HL-60 (cell line): ENCODE results near the gene CENPN.
A peak's percentile ranks its signal among the peaks of the same experiment; 100 is the strongest.

Experiments used
- DNase-seq, 2 experiments: peaks; one replicate each; pipeline ENCODE4 v3.0.0-alpha.2; 2010 to 2020; ENCODE audit warnings: low read depth in 1 of 2, low spot score in 1 of 2
- H3K27ac ChIP-seq: fragments of 250-450 bp; sonication (Bioruptor Pico); replicated peaks from 2 replicates; pipeline ENCODE4 v1.5.1; 2020; ENCODE audit warnings: mild to moderate bottlenecking, moderate library complexity
- H3K27me3 ChIP-seq: fragments of 250-450 bp; sonication (Bioruptor Pico); 2 replicates; pipeline ENCODE4 v1.5.1; 2021; ENCODE audit warnings: mild to moderate bottlenecking, moderate library complexity; ENCODE audit not compliant: insufficient read depth, poor library complexity, severe bottlenecking
- H3K4me3 ChIP-seq: replicated peaks from 2 replicates; pipeline ENCODE4 v1.5.1; 2011; ENCODE audit warnings: mild to moderate bottlenecking, control low read depth, low read length; ENCODE audit not compliant: insufficient read depth
- GABPA ChIP-seq: IDR thresholded peaks from 2 replicates; pipeline ENCODE4 v1.6.1; 2012; ENCODE audit warnings: low read depth
- POLR2AphosphoS5 ChIP-seq: IDR thresholded peaks from 2 replicates; pipeline ENCODE4 v1.6.1; 2012; ENCODE audit warnings: low read depth
- SPI1 ChIP-seq: IDR thresholded peaks from 2 replicates; pipeline ENCODE4 v1.6.1; 2012; ENCODE audit warnings: low read depth, mild to moderate bottlenecking, borderline replicate concordance
- TF ChIP-seq, protein P1 (sequence below): IDR thresholded peaks from one replicate; pipeline ENCODE4 v1.5.1; 2011; ENCODE audit warnings: low read length, control low read depth, inconsistent platforms; ENCODE audit not compliant: insufficient read depth
- TF ChIP-seq, protein P2 (sequence below): IDR thresholded peaks from 2 replicates; pipeline ENCODE4 v1.6.1; 2012; ENCODE audit warnings: low read depth; ENCODE audit not compliant: insufficient replicate concordance

CENPN gene

DNA sequence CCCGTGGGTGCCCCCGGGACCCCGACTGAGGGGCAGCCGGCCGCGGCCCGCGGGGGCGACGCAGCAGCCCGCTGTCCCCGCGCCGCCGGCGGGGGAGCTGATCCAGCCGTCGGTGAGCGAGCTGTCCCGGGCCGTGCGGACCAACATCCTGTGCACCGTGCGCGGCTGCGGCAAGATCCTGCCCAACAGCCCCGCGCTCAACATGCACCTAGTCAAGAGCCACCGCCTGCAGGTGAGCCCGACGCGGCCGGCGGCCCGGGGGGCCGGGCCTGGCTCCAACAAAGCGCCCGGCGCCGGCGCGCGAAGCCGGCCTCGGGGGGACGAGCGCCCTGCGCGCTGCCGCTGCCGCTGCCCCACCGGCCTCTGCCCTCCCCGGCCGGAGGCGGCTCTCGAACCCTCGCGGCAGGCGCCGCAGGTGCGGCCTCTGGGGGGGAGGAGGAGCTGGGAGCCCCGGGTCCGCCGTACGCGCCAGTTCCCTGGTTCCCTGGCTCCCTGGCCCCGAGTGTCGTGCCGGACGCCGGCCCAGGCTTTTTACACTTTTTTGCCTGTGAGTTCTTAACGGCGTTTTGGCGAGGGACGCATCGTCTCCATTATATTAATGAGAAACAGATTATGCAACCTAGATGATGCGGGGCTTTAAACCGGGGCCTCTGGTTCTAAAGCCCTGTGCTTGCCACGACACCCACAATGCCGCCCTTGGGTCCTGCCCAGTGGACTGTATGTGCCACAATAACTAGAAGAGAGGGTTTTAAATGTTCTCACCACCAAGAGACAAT lies 29.1 kb downstream of the CENPN start:
- Histone ChIP-seq H3K27me3 (no peaks in the 10 kb centered on the region), H3K27ac (peak overlapping the region; percentile 45), H3K4me3 (peak overlapping the region; percentile 76)
- TF ChIP-seq POLR2AphosphoS5 (no peak), GABPA (no peak), SPI1 (no peak)
- TF ChIP-seq, protein P1, sequence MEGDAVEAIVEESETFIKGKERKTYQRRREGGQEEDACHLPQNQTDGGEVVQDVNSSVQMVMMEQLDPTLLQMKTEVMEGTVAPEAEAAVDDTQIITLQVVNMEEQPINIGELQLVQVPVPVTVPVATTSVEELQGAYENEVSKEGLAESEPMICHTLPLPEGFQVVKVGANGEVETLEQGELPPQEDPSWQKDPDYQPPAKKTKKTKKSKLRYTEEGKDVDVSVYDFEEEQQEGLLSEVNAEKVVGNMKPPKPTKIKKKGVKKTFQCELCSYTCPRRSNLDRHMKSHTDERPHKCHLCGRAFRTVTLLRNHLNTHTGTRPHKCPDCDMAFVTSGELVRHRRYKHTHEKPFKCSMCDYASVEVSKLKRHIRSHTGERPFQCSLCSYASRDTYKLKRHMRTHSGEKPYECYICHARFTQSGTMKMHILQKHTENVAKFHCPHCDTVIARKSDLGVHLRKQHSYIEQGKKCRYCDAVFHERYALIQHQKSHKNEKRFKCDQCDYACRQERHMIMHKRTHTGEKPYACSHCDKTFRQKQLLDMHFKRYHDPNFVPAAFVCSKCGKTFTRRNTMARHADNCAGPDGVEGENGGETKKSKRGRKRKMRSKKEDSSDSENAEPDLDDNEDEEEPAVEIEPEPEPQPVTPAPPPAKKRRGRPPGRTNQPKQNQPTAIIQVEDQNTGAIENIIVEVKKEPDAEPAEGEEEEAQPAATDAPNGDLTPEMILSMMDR, result no peak
- TF ChIP-seq, protein P2, sequence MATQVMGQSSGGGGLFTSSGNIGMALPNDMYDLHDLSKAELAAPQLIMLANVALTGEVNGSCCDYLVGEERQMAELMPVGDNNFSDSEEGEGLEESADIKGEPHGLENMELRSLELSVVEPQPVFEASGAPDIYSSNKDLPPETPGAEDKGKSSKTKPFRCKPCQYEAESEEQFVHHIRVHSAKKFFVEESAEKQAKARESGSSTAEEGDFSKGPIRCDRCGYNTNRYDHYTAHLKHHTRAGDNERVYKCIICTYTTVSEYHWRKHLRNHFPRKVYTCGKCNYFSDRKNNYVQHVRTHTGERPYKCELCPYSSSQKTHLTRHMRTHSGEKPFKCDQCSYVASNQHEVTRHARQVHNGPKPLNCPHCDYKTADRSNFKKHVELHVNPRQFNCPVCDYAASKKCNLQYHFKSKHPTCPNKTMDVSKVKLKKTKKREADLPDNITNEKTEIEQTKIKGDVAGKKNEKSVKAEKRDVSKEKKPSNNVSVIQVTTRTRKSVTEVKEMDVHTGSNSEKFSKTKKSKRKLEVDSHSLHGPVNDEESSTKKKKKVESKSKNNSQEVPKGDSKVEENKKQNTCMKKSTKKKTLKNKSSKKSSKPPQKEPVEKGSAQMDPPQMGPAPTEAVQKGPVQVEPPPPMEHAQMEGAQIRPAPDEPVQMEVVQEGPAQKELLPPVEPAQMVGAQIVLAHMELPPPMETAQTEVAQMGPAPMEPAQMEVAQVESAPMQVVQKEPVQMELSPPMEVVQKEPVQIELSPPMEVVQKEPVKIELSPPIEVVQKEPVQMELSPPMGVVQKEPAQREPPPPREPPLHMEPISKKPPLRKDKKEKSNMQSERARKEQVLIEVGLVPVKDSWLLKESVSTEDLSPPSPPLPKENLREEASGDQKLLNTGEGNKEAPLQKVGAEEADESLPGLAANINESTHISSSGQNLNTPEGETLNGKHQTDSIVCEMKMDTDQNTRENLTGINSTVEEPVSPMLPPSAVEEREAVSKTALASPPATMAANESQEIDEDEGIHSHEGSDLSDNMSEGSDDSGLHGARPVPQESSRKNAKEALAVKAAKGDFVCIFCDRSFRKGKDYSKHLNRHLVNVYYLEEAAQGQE, result no peak
- peak; percentile 21 to 40 for DNase-seq

DNA sequence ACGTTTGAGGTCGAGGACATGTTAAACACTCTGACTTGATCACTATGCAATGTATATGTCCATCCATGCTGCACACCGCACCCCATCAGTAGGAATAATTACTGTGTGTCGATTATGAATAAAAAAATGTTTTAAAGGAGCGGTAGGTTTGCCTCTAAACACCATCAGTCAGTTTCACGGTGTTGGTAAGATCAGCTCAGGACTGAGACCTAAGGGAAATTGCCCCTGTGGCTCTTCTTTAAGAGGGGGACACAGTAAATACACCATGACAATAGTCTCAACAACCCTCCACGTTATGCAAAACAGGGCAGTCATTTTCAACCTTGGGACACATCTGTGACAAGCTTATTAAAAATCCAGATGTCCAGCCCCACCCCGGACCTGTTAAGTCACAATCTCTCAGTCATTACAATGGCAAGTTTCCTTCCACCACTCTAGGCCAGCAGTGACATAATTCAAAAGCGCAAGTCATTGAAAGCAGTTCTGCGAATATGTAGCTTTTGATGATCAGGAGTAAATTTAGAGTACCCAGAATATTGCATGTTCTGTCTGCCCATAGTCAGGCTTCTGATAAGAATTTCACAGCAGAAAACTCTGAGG lies 29.8 kb downstream of the CENPN start:
- H3K4me3 ChIP-seq, result peak overlapping the region; percentile 76
- TF ChIP-seq SPI1 (no peak), GABPA (no peak), POLR2AphosphoS5 (no peak)
- TF ChIP-seq, protein P2, result no peak
- TF ChIP-seq, protein P1, result no peak
- peak overlapping the region; percentile 45 for H3K27ac ChIP-seq
- no peak for DNase-seq
- no peaks in the 10 kb centered on the region for H3K27me3 ChIP-seq

DNA sequence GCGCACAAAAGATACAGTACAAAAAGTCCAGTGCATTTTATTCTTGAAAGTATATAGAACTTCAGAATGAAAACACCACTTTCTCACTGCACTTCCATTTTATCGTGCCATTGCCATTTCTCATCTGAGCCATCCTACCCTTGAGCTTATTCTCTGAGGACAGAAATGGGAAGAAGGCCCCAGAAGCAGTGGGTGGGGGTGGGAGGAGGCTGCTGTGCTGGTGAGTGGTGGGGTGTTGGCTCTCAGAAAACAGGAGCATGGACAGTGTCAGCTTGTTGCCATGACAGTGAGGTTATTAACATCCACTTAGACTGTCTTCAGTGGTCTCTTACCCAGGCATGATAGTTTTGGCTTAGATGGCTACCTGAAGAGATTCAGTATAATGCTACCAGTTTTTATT lies 33.1 kb downstream of the CENPN start:
- TF ChIP-seq GABPA, result no peak
- no peak for TF ChIP-seq POLR2AphosphoS5
- no peak for TF ChIP-seq SPI1
- TF ChIP-seq, protein P2, result no peak
- TF ChIP-seq, protein P1, result no peak
- Histone ChIP-seq H3K27ac (no peak overlapping the region), H3K27me3 (no peaks in the 10 kb centered on the region), H3K4me3 (no peak overlapping the region)
- no peak for DNase-seq
